ENCODE data around the gene ACO2.

- no peak for TF ChIP-seq MXI1 (IDR thresholded peaks at IDR 0.05; ENCODE audit: borderline replicate concordance, low read depth, low read length)
- 0 out of 4 replicates have a peak, but pooled peaks of 1 of the 2 experiments have one; percentile 25 for TF ChIP-seq POLR2A (IDR thresholded peaks at IDR 0.05; ENCODE audit: insufficient read depth in 1 of 2, low read depth in 2 of 2, low read length in 2 of 2)
Measured at GRCh38 chr22:41557401-41558240, 88.7 kb downstream of the ACO2 start.

Data from HepG2 (cell line).